ENCODE measurements around the gene KRTAP5-8. TPM values are rescaled to one million over a fixed set of nuclear protein-coding genes. Genes with fewer than 3 reads are reported as not detected.

Gene KRTAP5-8
- total and polyA plus RNA-seq, 7 experiments from 2014 or later: not detected

DNA sequence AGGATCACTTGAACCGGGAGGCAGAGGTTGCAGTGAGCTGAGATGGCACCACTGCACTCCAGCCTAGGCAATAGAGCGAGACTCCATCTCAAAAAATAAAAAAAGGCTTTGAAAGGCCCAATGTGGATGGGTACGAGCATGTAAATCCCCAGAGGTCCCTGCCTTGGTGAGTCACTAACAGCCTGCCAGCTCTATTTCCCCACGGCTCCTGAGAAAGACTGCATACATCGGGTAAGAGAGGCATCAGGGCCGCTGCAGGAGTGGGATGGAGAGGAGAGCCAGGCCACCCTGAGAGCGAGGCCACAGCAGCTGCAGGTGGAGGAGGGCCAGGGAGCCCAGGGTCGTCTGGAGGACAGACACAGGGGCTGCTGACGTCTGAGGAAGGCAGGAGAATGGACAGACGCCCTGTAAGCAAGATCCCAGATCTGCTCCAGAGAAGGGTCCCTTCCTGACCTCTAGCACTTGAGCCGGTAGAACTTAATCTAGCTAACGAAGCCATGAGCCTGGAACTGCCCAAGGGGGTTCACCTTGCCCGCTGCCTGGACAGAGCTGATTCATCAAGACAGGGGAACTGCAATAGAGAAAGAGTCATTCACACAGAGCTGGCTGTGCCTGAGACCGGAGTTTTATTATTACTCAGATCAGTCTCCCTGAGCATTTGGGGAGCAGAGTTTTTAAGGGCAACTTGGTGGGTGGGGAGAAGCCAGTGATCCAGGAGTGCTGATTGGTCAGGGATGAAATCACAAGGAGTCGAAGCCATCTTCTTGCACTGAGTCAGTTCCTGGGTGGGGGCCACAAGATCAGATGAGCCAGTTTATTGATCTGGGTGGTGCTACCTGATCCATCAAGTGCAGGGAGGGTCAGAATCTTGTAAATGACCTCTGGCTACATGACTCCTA, 5.3 kb downstream of the KRTAP5-8 start:
- DNase-seq (no peak), ATAC-seq (no peak)
- Mint-ChIP-seq H3K4me3 (no peak overlapping the region), H3K9me3 (peaks cover 0 to 12% (median 9%) of the 10 kb centered on the region in 11 donors), H3K27ac (no peak overlapping the region), H3K27me3 (peaks cover 0 to 37% (median 14%) of the 10 kb centered on the region in 5 donors), H3K36me3 (peaks cover 0 to 8% (median 5%) of the 10 kb centered on the region in 5 donors), H3K4me1 (peaks cover 0 to 11% (median 2%) of the 10 kb centered on the region in 7 donors)
- POLR2A ChIA-PET: no interaction called here
- Histone ChIP-seq H3K4me3 (ENCODE audit: low read length) (no peak overlapping the region), H3K36me3 (ENCODE audit: control insufficient read depth in 2 of 3, insufficient read depth in 3 of 3, low read length in 3 of 3) (no peaks in the 10 kb centered on the region), H3K9me3 (ENCODE audit: control insufficient read depth in 2 of 3, low read length in 3 of 3) (no peaks in the 10 kb centered on the region), H3K4me1 (ENCODE audit: control insufficient read depth in 2 of 2, insufficient read depth in 2 of 2, low read length in 2 of 2) (no peaks in the 10 kb centered on the region), H3K27me3 (ENCODE audit: control insufficient read depth in 2 of 2, insufficient read depth in 2 of 2, low read length in 2 of 2) (no peaks in the 10 kb centered on the region), H3K27ac (ENCODE audit: low read depth, low read length) (no peak overlapping the region)
- intact Hi-C loops (cut with micrococcal nuclease): no loop called here
- CTCF ChIA-PET: no interaction called here

- no peak overlapping the region for H3K4me3 ChIP-seq (ENCODE audit: low read length)
- H3K4me1 Mint-ChIP-seq: peaks cover 0 to 11% (median 2%) of the 10 kb centered on the region in 7 donors
- peaks cover 0 to 8% (median 5%) of the 10 kb centered on the region in 5 donors for H3K36me3 Mint-ChIP-seq
- H3K36me3 ChIP-seq (ENCODE audit: control insufficient read depth in 2 of 3, insufficient read depth in 3 of 3, low read length in 3 of 3): no peaks in the 10 kb centered on the region
- no peaks in the 10 kb centered on the region for H3K4me1 ChIP-seq (ENCODE audit: control insufficient read depth in 2 of 2, insufficient read depth in 2 of 2, low read length in 2 of 2)
- no peaks in the 10 kb centered on the region for H3K27me3 ChIP-seq (ENCODE audit: control insufficient read depth in 2 of 2, insufficient read depth in 2 of 2, low read length in 2 of 2)
- DNase-seq (no peak), ATAC-seq (no peak)
- intact Hi-C loops (cut with micrococcal nuclease): no loop called here
- no peak overlapping the region for H3K4me3 Mint-ChIP-seq
- peaks cover 0 to 38% (median 18%) of the 10 kb centered on the region in 5 donors for H3K27me3 Mint-ChIP-seq
- H3K27ac ChIP-seq (ENCODE audit: low read depth, low read length): no peak overlapping the region
- POLR2A ChIA-PET: no interaction called here
- H3K9me3 ChIP-seq (ENCODE audit: control insufficient read depth in 2 of 3, low read length in 3 of 3): no peaks in the 10 kb centered on the region
- no peak overlapping the region for H3K27ac Mint-ChIP-seq
- CTCF ChIA-PET: no interaction called here
- peaks cover 0 to 12% (median 9%) of the 10 kb centered on the region in 11 donors for H3K9me3 Mint-ChIP-seq
Measured at GRCh38 chr11:71543866-71544265, 6.0 kb downstream of the KRTAP5-8 start.

GRCh38 chr11:71544525-71545214, 6.8 kb downstream of the KRTAP5-8 start:
- intact Hi-C loops (cut with micrococcal nuclease): no loop called here
- H3K27me3 Mint-ChIP-seq: peaks cover 0 to 43% (median 26%) of the 10 kb centered on the region in 5 donors
- Histone ChIP-seq H3K4me1 (ENCODE audit: control insufficient read depth in 2 of 2, insufficient read depth in 2 of 2, low read length in 2 of 2) (no peaks in the 10 kb centered on the region), H3K27me3 (ENCODE audit: control insufficient read depth in 2 of 2, insufficient read depth in 2 of 2, low read length in 2 of 2) (no peaks in the 10 kb centered on the region), H3K36me3 (ENCODE audit: control insufficient read depth in 2 of 3, insufficient read depth in 3 of 3, low read length in 3 of 3) (no peaks in the 10 kb centered on the region), H3K27ac (ENCODE audit: low read depth, low read length) (no peak overlapping the region), H3K4me3 (ENCODE audit: low read length) (no peak overlapping the region), H3K9me3 (ENCODE audit: control insufficient read depth in 2 of 3, low read length in 3 of 3) (no peaks in the 10 kb centered on the region)
- no peak for DNase-seq
- H3K27ac Mint-ChIP-seq: no peak overlapping the region
- no peak for ATAC-seq
- no peak overlapping the region for H3K4me3 Mint-ChIP-seq
- POLR2A ChIA-PET: no interaction called here
- H3K4me1 Mint-ChIP-seq: peaks cover 0 to 11% (median 2%) of the 10 kb centered on the region in 7 donors
- peaks cover 0 to 8% (median 5%) of the 10 kb centered on the region in 5 donors for H3K36me3 Mint-ChIP-seq
- CTCF ChIA-PET: no interaction called here
- H3K9me3 Mint-ChIP-seq: peaks cover 0 to 12% (median 9%) of the 10 kb centered on the region in 11 donors

- ATAC-seq (no peak), DNase-seq (no peak)
- Mint-ChIP-seq H3K27ac (no peak overlapping the region), H3K36me3 (peaks cover 0 to 8% (median 5%) of the 10 kb centered on the region in 5 donors), H3K9me3 (peaks cover 0 to 12% (median 8%) of the 10 kb centered on the region in 11 donors), H3K4me1 (peaks cover 0 to 11% (median 2%) of the 10 kb centered on the region in 7 donors), H3K4me3 (no peak overlapping the region), H3K27me3 (peaks cover 4 to 44% (median 29%) of the 10 kb centered on the region in 5 donors)
- no peak overlapping the region for H3K27ac ChIP-seq (ENCODE audit: low read depth, low read length)
- no peaks in the 10 kb centered on the region for H3K36me3 ChIP-seq (ENCODE audit: control insufficient read depth in 2 of 3, insufficient read depth in 3 of 3, low read length in 3 of 3)
- H3K4me3 ChIP-seq (ENCODE audit: low read length): no peak overlapping the region
- ChIA-PET CTCF (no interaction called here), POLR2A (interaction anchor here (0.7 kb wide), 1 partner anchor 610 kb away, joined by 3 read pairs; no protein-coding TSS in a partner anchor)
- intact Hi-C loops (cut with micrococcal nuclease): no loop called here
- H3K9me3 ChIP-seq (ENCODE audit: control insufficient read depth in 2 of 3, low read length in 3 of 3): no peaks in the 10 kb centered on the region
- no peaks in the 10 kb centered on the region for H3K4me1 ChIP-seq (ENCODE audit: control insufficient read depth in 2 of 2, insufficient read depth in 2 of 2, low read length in 2 of 2)
- H3K27me3 ChIP-seq (ENCODE audit: control insufficient read depth in 2 of 2, insufficient read depth in 2 of 2, low read length in 2 of 2): no peaks in the 10 kb centered on the region
Measured at GRCh38 chr11:71545405-71545966, 7.7 kb downstream of the KRTAP5-8 start.

DNA sequence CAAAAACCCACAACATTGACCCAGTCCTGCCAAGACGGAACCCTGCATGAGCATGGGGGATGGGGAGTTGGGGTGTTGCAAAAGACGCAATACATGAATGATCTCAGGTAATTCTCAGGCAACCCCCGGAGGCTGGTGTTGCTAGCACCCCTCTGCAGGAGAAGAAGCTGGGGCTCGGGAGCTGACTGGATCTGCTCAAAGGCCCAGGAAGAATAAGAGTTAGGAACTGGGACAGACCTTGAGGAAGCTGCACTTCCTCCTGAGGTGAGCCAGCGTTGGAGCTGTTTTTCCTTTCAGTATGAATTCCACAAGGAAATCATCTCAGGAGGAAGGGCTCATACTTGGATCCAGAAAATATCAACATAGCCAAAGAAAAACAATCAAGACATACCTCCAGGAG, 10.3 kb downstream of the KRTAP5-8 start, which contains the start of gene KRTAP5-9:
Gene KRTAP5-9 (plus strand): TSS at position 301 of the 400 bp plus-strand sequence. CDS start 238 bp downstream, outside the sequence.
- Mint-ChIP-seq H3K4me1 (peaks cover 0 to 11% (median 0%) of the 10 kb centered on the region in 7 donors), H3K27me3 (peaks cover 10 to 33% (median 29%) of the 10 kb centered on the region in 5 donors), H3K9me3 (peaks cover 0 to 7% (median 0%) of the 10 kb centered on the region in 11 donors), H3K27ac (no peak within 1 kb of the TSS), H3K4me3 (no peak within 1 kb of the TSS), H3K36me3 (peaks cover 0 to 1% (median 0%) of the 10 kb centered on the region in 5 donors)
- Histone ChIP-seq H3K4me1 (ENCODE audit: control insufficient read depth in 2 of 2, insufficient read depth in 2 of 2, low read length in 2 of 2) (no peaks in the 10 kb centered on the region), H3K4me3 (ENCODE audit: low read length) (no peak within 1 kb of the TSS), H3K9me3 (ENCODE audit: control insufficient read depth in 2 of 3, low read length in 3 of 3) (no peaks in the 10 kb centered on the region), H3K27me3 (ENCODE audit: control insufficient read depth in 2 of 2, insufficient read depth in 2 of 2, low read length in 2 of 2) (no peaks in the 10 kb centered on the region), H3K36me3 (ENCODE audit: control insufficient read depth in 2 of 3, insufficient read depth in 3 of 3, low read length in 3 of 3) (no peaks in the 10 kb centered on the region), H3K27ac (ENCODE audit: low read depth, low read length) (no peak within 1 kb of the TSS)
- POLR2A ChIA-PET: interaction anchor here (0.8 kb wide), 1 partner anchor 26 kb away, joined by 4 read pairs; no protein-coding TSS in a partner anchor
- ATAC-seq (no peak), DNase-seq (no peak)
- CTCF ChIA-PET: no interaction called here
- intact Hi-C loops (cut with micrococcal nuclease): no loop called here

DNA sequence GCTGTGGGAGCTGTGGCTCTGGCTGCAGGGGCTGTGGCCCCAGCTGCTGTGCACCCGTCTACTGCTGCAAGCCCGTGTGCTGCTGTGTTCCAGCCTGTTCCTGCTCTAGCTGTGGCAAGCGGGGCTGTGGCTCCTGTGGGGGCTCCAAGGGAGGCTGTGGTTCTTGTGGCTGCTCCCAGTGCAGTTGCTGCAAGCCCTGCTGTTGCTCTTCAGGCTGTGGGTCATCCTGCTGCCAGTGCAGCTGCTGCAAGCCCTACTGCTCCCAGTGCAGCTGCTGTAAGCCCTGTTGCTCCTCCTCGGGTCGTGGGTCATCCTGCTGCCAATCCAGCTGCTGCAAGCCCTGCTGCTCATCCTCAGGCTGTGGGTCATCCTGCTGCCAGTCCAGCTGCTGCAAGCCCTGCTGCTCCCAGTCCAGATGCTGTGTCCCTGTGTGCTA, 10.9 kb downstream of the KRTAP5-8 start:
- Histone ChIP-seq H3K27ac (ENCODE audit: low read depth, low read length) (no peak overlapping the region), H3K4me3 (ENCODE audit: low read length) (no peak overlapping the region), H3K4me1 (ENCODE audit: control insufficient read depth in 2 of 2, insufficient read depth in 2 of 2, low read length in 2 of 2) (no peaks in the 10 kb centered on the region), H3K36me3 (ENCODE audit: control insufficient read depth in 2 of 3, insufficient read depth in 3 of 3, low read length in 3 of 3) (no peaks in the 10 kb centered on the region), H3K27me3 (ENCODE audit: control insufficient read depth in 2 of 2, insufficient read depth in 2 of 2, low read length in 2 of 2) (no peaks in the 10 kb centered on the region), H3K9me3 (ENCODE audit: control insufficient read depth in 2 of 3, low read length in 3 of 3) (no peaks in the 10 kb centered on the region)
- Mint-ChIP-seq H3K4me1 (peaks cover 0 to 6% (median 0%) of the 10 kb centered on the region in 7 donors), H3K4me3 (no peak overlapping the region), H3K36me3 (peaks cover 0 to 1% (median 0%) of the 10 kb centered on the region in 5 donors), H3K9me3 (peaks cover 0 to 9% (median 0%) of the 10 kb centered on the region in 11 donors), H3K27ac (no peak overlapping the region), H3K27me3 (peaks cover 10 to 33% (median 26%) of the 10 kb centered on the region in 5 donors)
- ChIA-PET POLR2A (no interaction called here), CTCF (no interaction called here)
- DNase-seq: no peak
- intact Hi-C loops (cut with micrococcal nuclease): no loop called here
- ATAC-seq: no peak

All from naive thymus-derived CD4-positive, alpha-beta T cell (primary cell).